Stimulated activated CD4-positive, alpha-beta T cell treated with anti-CD3 and anti-CD28 coated beads, Interleukin-15, amount 100 ng/mL, for 1 hour (primary cell): ENCODE results near the gene MANSC4.
"Not testable (repeated sequence)": the region's sequence is repeated elsewhere in the genome, so short reads cannot be mapped to it uniquely, and the experiment has no call there.

Experiments
- DNase-seq, 2 donors: peaks; one replicate each; pipeline ENCODE4 v3.0.0-alpha.2; 2020; ENCODE audit warnings: low read depth in 1 of 2, low spot score in 1 of 2

MANSC4 gene

DNA sequence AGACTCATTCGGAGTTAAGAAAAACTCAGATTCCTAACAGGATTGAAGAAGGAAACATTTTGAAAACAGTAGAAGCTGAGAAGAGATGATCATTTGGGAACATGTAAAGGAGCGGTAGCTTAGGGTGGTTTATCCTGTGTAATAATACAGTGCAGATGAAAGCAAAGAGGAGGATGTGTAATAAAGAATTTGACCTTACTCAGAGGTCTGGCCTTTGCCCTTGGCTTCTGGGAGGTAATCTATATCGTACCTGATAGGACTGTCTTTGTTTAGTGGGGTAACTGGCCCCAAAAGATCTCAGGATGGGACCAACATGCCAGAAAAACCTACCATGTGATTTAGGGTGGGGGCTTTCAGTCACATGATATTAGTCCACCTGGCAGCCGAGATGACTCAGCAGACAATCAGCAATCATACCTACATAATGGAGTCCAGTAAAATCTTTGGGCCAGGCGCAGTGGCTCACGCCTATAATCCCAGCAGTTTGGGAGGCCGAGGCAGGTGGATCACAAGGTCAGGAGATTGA lies 23.3 kb downstream of the MANSC4 start:
- no peak for DNase-seq

- no peak for DNase-seq
Observed at GRCh38 chr12:27754795-27755194, 25.2 kb downstream of the MANSC4 start.

GRCh38 chr12:27751386-27752047 lies 28.5 kb downstream of the MANSC4 start:
- DNase-seq, result no peak

GRCh38 chr12:27747111-27747820 lies 32.8 kb downstream of the MANSC4 start:
- DNase-seq, result no peak

DNA sequence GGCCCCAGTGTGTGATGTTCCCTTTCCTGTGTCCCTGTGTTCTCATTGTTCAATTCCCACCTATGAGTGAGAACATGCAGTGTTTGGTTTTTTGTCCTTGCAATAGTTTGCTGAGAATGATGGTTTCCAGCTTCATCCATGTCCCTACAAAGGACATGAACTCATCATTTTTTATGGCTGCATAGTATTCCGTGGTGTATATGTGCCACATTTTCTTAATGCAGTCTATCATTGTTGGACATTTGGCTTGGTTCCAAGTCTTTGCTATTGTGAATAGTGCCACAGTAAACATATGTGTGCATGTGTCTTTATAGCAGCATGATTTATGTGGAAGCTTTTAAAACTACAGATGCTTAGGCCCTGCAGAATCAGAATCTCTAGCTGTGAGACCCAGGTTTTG lies 34.3 kb downstream of the MANSC4 start:
- not testable (repeated sequence) for DNase-seq

- DNase-seq, result no peak
Observed at GRCh38 chr12:27743601-27744000, 36.4 kb downstream of the MANSC4 start.

GRCh38 chr12:27734321-27734720 lies 45.7 kb downstream of the MANSC4 start:
- not testable (repeated sequence) for DNase-seq

DNA sequence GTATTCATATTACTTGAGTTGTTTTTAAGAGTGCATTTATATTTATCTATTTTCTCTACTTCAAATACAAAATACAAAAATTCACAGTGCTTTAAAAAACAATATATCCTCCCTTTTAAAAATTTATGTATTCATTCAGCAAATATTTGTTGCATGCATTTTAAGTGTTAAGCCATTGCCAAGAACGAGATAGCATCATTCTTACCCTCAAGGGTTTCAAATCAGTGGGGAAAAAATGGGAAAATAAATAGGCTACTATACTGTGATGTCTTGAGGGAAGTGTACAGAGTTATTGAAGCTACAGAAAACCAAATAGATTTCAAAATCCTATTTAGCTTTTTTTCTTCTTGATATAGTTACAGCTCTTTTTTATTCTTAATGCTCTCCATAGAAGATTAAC lies 46.2 kb downstream of the MANSC4 start:
- no peak for DNase-seq

DNA sequence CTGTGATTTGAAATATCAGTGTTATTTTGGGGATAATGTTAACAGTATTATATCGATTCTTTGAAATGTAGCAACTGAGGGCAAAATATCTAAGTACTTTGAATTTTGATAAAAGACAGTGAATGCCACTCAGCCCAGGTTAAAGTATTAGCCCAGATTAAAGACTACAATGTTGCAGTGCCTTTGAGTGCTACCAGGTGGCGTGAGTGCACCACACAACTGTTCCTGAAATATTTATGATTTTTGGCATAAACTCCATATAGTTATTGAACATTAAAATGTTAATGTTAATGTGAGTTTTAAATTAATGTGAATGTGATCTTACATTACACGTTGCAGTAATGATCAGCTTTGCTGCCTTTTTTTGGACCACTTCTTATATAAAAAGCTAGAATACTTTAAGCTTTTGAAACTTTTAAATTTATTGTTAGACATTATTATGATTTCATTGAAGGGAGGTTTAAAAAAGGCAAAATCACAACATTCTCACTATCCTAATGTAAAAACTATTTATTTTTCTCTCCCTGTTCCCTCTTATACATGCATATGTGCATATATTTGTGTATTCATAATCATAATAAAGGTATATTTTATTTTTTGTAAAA lies 46.9 kb downstream of the MANSC4 start:
- peak in 1 of 2 donors; percentile 6 for DNase-seq

DNA sequence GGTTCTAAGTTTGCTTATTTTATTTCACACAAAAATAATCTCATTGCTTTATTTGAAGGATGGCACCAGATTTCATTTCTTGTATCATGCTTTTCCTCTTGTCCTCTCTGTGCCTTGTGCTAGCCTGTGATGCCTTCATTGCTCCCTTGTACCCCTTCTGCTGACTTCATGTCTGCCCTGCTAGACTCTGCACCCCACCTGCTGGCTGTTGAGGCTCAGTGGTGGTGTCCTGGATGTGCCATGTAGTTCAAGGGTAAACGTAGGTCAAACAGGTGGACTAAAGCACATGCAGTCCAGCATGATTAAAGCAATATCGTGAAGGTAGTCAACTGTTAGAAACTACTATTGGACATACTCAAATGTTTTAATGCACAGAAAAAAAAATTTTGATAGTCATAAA lies 47.8 kb downstream of the MANSC4 start:
- no peak for DNase-seq

DNA sequence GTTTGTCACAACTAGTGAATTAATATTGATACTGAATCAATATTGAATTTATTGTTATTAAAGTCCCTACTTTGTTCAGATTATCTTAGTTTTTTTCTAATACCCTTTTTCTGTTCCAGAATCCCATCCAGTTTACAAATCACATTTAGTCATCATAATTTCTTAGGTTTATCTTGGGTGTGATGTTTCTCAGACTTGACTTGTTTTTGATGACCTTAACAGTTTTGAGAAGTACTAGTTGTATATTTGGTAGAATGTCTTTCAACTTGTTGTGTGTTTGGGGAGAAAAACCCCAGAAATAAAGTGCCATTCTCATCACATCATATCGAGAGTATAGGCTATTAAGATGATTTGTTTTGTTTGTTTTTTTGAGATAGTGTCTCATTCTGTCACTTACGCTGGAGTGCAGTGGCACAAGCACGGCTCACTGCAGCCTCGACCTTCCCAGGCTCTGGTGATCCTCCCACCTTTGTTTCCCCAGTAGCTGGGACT lies 49.9 kb downstream of the MANSC4 start:
- DNase-seq, result no peak

DNA sequence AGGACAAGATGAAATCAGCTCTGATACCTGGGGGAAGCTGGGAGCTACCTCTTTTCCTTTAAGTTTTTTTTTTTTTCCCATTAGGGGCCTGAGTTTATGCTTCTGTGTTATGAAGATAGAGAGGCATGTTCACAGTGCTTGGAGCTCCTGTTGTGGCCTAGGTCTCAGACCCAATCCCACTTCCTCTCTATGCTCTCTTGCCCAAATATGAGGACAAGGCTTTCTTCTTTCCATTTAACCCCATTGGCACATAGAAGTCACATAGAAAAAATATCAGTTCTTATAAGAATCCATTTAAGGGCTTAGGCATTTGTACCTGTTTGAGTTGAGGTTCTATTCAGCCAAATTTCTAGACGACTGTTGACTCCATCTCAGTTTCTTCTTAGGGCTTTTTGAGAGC lies 56.8 kb downstream of the MANSC4 start:
- DNase-seq, result no peak
